ENCODE results near the gene COMMD1.
"Not testable (repeated sequence)": the region's sequence is repeated elsewhere in the genome, so short reads cannot be mapped to it uniquely, and the experiment has no call there.

The COMMD1 gene

GRCh38 chr2:62143696-62144095 lies 238.2 kb downstream of the COMMD1 start:
- no peak for DNase-seq

DNA sequence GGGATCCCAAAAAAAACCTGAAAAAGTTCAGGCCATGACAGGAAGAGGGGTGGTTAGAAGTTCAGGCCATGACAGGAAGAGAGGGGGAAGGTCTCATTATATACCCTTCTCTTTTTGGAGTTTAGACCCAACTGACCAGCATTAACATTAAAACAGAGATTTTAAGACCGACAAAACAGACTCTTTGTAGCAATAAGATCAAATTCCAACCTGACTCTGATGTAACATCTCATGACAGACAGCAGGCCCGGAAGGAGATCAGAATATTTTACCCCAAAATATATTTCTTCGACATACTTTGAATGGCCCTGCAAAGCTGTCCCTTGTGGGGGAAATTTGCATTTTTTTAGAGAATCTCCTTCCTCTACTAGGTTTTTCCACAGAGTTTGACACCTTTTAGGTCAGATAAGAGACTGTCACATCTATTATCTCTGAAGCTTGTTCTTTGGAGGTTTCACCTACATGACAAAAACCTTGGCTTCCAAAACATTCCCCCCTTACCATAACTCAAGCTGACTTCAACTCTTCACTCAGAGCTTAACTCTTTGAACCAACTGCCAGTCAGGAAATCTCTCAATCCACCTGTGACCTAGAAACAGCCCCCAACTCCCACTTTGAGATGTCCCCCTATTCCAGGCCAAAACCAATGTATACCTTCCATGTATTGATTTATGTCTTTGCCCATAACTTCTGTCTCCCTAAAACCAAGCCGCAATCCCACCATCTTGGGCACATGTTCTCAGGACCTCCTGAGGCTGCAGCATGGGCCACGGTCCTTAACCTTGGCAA lies 239.4 kb downstream of the COMMD1 start:
- no peak for DNase-seq

DNA sequence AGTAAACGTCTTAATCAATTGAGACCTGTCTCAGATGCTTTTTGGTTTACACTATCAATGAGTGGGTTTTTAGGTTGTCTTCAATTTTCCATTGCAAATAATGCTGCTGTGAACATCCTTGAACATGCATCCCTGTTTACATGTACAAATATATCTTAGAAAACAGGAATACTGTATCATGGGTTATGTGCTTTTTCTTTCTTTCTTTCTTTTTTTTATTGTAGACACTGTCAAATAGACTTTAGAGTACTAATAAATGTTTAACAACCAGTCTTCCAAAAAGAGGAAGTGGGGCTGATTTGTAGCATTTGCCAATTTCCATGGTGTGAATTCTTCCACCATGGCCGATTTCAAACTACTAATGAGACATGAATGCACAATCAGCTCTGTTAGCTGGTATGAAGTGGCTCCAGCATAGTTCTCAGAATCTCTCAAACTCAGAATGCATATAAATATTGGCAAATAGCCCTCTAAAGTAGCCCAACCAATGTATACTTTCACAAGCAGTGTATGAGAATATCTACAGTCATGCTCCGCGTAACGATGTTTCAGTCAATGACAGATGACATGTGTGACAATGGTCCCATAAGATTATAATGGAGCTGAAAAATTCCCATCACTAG lies 240.1 kb downstream of the COMMD1 start:
- DNase-seq, result no peak

- DNase-seq, result peak; percentile 23
These were observed 241.3 kb downstream of the COMMD1 start for GRCh38 chr2:62146790-62147189.

DNA sequence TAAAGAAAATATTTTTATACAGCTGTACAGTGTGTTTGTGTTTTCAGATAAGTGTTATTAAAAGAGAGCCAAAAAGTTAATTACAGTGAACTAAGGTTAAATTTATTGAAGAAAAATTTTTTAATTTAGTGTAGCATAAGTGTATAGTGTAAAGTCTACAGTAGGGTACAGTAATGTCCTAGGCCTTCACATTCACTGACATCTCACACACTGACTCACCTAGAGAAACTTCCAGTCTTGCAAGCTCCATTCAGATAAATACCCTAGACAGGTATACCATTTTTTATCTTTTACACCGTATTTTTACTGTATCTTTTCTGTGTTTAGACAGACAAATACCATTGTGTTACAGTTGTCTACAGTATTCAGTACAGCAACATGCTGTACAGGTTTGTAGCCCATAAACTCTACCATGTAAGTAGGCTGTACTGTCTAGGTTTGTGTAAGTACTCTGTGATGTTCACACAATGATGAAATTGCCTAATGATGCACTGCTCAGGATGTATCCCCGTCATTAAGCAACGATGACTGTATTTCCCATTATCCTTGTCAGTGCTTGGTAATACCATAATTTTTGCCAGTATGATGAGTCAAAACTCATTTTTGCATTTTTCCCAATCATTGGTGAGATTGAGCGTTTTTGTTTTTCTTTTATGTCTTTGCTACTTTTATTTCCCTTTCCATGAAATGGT lies 242.3 kb downstream of the COMMD1 start:
- no peak for DNase-seq

DNA sequence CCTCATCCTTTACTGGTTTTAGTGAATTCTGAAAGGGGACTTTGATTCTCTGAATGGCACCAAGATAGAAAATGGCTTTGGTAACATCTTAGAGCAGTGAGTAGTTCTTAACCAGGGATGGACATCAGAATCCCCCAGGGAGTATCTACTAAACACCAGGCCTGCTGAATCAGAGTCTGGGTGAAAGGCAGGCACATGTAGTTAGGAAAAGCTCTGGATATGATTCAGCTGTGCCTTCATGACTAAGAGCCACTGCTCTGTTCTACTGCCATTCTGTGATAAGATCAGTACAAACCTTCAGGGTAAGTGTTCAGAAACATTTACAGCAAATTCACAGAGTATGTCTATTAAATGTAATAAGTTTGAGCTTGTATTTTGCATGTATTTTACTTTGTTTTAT lies 244.2 kb downstream of the COMMD1 start:
- no peak for DNase-seq

- DNase-seq, result no peak
These were observed 245.3 kb downstream of the COMMD1 start for GRCh38 chr2:62150597-62151305.

DNA sequence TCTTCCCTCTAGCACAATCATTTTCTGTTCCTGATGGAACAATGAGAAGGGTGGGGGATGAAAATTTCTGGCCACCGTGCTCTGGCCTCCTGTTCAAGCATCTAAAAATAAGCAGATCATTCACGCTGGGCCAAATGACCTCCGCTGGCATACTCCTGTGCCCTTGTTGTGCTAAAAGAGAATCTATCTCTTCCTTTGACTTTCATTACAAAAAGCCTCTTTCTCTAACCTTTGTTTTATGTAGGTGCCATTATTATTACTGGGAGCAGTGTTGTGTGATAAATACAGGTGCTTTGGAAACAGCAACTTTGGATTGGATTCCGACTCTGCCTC lies 245.8 kb downstream of the COMMD1 start:
- DNase-seq, result no peak

GRCh38 chr2:62152000-62152399 lies 246.5 kb downstream of the COMMD1 start:
- no peak for DNase-seq

DNA sequence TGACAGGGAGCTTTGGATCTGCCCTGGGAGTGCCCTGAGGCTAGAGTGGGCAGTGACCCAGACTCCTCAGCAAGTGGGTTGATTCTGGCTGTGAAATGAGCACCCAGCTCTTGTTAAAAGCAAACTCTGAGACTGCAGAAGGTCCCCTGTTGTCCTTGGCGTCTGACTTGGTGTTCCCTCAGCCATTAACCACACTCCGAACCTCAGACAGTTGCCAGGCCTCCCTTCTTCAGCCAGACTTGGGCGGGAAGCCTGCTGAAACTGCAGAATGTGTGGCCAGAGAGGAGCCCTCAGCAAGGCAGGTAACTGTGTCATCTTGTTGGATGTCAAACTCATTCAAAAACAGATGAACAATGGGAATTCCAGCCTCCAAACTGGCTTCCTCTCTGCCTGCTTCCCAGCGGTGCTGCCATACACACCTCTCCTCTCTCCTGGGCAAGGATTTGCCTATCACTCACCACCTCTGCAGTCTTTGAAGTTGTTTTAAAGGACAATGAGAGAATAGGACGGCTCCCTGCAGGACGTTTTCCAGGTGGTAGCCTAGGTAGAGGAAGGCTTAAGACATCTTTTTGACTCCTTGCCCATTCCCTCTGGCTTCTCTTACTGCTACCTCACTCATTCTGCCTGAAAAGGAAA lies 251.5 kb downstream of the COMMD1 start:
- DNase-seq, result no peak

DNA sequence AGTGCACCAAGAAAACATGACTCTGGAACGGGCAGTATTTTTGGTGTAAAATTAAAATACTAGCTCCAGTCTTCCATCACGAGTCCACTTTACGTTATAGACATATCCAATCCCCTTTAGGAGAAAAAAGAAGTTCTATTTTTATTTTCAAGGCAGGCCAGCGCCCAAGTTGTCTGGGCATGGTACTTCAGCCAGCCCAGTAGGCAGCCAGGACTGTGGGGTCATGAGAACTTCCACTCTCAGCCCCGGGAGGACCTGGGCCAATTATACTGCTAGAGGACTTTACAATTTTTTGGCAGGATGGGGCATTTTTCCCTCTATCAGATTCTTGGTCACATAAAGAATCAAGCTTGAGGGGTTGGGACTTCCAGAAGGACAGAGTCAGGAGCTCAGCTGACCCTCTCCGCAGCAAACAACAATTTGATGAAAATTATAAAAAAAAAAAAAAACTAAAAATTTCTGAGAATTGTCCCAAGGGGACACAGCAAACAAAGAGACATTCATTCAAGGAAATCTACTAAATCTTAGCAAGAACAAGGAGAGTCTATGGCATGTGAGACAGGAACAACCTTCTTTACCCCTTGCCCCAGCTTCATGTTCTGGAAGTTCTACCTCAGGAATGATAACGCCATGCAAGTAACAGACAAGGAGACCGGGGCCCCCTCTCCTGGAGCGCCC lies 253.1 kb downstream of the COMMD1 start:
- DNase-seq, result no peak

DNA sequence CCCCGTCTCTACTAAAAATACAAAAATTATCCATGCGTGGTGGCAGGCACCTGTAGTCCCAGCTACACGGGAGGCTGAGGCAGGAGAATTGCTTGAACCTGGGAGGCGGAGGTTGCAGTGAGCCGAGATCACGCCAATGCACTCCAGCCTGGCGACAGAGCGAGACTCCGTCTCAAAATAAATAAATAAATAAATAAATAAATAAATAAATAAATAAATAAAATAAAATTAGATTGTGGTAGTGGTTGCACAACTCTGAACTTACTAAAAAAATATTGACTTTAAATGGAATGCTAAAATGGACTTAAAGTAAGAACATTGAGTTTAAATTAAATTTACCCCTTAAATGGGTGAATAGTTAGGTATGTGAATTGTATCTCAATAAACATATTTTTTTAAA lies 255.2 kb downstream of the COMMD1 start:
- not testable (repeated sequence) for DNase-seq

- DNase-seq, result no peak
These were observed 257.8 kb downstream of the COMMD1 start for GRCh38 chr2:62163106-62163831.

- DNase-seq, result no peak
These were observed 258.4 kb downstream of the COMMD1 start for GRCh38 chr2:62163834-62164233.

DNA sequence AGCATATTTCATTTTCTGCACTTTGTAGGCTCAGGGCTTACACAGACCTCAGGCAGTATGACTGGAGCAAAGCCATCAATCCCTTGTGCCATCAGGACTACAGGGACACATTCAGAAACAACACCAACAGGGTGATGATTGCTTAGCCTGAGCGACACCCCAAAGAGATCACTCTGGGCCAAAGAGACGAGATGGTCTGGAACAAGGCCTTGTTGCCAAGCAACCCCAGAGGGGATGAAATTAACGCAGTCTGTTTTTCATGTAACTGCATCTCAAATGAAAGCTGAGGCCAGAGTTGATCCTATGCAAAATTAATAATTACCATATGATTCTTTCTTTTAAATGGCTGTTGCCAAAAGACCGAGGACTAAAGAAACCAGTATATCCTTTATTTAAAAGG lies 270.3 kb downstream of the COMMD1 start:
- DNase-seq, result no peak

DNA sequence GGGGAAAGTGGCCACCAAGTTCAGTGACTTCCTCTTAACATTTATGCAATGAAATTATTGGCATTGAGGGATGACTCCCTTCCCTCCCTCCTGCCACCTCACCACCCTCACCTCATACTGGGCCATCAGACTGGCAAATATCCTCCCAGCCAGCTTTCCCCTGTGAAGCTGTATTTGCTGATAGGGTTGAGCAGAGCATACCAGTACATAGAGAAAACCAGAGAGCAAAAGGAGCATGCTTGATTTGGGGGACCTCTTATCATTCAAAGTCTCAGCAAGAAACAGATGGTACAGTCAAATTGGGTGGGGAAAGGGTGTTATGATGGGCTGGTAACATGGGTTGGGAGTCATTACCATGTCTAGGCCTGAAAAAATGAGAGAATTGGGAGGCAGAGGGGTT lies 271.3 kb downstream of the COMMD1 start:
- no peak for DNase-seq

GRCh38 chr2:62177392-62178049 lies 272.0 kb downstream of the COMMD1 start:
- no peak for DNase-seq

DNA sequence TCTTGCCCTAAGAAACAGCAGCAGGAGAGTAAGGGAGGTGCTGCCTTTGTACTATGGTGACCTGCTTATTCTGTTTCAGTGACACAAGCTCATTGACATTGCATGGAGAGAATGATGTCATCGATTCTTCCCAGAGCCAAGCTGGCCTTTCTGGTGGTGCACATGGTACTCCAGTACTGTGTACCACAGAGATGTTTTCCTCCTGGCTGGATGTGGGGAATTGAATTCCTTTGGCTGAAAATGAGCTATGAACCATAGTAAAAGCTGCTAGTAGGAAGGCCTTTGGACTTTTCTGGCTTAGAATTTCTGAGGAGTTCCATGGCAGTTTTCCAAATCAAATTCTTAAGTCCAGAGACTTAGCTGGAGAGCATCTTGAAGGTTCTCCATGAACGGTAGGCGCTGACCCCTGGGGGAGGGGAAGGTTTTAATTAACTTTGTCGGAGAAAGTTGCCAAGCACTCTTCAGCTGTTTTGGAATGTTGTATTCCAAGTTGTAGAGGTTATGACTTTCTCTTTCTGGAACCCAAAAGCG lies 273.3 kb downstream of the COMMD1 start:
- no peak for DNase-seq

DNA sequence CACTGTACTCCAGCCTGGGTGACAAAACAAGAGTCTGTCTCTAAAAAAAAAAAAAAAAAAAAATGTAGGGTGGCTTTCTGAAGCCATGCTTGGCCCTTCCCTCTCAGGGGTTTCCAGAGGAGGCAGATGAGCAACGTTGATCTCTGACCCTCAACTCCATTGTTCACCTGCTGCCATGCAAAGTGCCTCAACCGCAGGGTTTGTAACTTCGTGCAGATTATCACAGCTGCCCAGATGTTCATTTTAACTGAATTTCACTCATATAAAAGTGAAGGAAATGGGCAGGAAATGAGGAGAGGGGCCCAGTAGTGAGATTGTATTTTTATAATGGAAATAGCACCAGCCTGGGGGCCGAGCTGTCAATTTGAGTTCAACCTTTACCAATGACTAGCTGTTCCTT lies 275.5 kb downstream of the COMMD1 start:
- DNase-seq, result no peak

DNA sequence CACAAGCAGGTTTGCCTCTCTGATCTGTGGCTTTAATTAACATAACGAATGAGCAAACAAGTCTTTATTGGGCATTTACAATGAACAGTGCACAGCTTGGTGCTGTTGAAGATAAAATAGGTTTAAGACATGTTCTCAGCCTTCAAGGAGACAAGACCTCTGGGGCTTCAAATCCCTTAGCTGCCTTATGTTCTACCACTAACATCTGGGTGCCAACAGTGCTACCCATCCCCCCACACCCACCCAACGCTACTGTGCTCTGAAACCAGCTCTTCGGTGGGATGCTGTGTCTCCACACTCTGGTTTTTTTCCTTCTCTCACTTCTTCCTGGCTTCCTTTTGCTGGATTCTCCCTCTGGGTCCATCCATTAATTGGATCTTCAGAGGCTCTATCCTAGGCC lies 276.4 kb downstream of the COMMD1 start:
- DNase-seq, result no peak

All from stimulated activated CD4-positive, alpha-beta T cell treated with anti-CD3 and anti-CD28 coated beads, Interleukin-15, amount 100 ng/mL, for 24 hours (primary cell).